GM18526 (cell line): ENCODE data around the gene ZNF146.

ENCODE experiments used
- POLR2A ChIP-seq: IDR thresholded peaks from 3 replicates; pipeline ENCODE4 v1.6.1; 2011; ENCODE audit not compliant: insufficient read length; ENCODE audit errors: extremely low read depth

Gene ZNF146

DNA sequence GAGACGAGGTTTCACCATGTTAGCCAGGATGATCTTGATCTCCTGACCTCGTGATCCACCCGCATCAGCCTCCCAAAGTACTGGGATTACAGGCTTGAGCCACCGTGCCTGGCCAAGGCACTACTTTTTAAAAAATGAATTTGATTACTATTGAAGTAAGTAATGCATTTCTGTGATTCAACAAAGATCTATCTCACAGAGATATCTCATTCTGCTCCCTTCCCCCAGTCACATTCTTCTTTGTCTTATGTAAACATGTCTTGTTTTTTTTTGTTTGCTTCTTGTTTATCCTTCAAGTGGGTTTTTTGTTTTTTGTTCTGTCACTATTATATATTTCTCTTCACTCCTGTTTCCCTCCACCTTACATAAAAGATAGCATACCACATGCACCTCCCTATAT, 6.6 kb downstream of the ZNF146 start:
- TF ChIP-seq POLR2A, result no peak

DNA sequence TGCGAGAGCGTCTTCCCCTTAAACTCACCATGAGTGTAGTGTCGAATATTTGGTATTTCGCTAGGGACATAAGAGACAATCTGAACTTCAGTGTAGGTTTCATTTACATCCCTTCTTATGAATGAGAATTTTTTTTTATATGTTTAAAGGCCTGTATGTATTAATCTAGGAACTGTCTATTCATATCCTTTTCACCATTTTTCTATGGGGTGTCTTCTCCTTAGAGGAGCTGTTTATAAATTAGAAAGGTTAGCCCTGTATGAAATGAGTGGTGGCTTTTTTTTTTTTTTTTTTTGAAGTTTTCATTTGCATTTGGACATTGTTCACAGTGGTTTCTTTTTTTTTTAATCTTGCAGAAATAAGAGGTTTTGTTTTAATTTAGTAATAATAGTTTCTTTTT, 7.6 kb downstream of the ZNF146 start:
- TF ChIP-seq POLR2A, result no peak

GRCh38 chr19:36225219-36225892, 10.4 kb downstream of the ZNF146 start:
- no peak for TF ChIP-seq POLR2A

- TF ChIP-seq POLR2A, result no peak
These were observed 21.5 kb downstream of the ZNF146 start for GRCh38 chr19:36236304-36236945.

GRCh38 chr19:36236946-36237310, 22.0 kb downstream of the ZNF146 start:
- TF ChIP-seq POLR2A, result no peak

DNA sequence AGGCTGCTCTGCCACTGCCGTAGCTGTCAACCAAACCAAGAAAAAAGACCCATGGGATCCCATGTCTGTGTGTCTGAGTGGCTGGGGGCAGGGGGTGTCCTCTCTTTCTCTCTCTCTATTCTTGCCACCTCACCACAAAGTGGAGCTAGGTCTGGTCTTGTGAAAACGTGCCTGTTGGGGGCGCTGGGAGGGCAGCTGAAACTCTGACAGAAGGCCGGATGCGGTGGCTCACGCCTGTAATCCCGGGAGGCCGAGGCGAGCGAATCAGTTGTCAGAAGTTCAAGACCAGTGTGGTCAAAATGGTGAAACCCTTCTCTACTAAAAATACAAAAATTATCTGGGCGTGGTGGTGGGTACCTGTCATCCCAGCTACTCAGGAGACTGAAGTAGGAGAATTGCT, 29.2 kb downstream of the ZNF146 start:
- no peak for TF ChIP-seq POLR2A

DNA sequence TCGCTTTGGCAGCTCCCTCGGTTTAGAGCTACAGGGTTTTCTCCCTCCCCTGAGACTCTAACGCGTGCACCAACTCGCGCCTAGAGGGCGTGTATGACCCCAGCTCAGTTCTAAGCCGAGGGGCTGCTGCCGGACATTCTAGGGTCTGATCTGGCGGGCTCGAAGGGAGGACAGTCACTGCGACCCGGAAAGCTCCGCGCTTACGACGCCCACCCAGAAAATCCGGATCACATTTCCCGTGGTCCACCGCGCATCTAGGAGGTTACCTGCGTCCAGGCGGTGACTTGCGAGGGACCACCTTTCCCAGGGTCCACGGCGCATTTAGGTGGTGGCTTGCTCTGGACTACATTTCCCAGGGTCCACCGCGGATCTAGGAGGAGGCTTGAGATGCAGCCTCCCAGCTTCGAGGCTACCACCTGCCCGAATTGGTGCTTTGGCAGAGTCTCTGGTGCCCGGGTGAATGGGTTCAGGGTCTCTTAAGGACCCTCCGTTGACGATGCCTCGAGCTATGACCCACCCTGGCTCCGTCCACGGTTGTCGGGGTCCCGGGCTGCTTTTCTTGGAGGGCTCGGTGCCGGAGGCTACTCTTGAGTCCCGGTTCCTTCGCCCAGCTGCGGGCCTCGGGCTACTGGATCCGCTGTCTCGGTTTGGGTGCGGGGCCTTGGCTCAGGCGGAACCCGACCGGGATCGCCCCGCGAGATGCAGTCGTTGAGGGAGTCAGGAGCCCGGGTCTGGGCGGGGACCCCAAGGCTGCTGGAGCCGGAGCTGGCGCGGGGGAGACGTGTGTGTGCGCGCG, 30.5 kb downstream of the ZNF146 start:
- no peak for TF ChIP-seq POLR2A

DNA sequence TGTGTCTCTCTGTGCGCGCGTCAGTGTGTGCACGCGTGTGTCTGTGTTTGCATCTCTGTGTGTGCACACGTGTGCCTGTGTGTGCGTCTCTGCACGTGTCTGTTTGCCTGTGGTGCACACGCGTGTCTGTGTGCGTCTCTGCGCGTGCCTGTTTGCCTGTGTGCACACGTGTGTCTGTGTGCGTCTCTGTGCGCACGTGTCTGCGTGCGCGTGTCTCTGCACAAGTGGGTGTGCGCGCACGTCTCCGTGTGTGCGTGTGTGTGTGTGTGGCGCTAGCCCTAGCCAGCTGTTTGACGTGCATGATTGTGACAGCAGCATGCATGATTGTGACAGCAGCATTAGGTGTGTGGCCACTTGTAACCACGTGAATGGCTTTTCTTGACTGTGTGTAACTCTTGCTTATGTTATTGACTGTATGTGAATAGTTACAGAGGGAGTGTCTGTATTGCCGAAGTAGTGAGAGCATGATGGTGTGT, 31.1 kb downstream of the ZNF146 start:
- TF ChIP-seq POLR2A, result no peak

DNA sequence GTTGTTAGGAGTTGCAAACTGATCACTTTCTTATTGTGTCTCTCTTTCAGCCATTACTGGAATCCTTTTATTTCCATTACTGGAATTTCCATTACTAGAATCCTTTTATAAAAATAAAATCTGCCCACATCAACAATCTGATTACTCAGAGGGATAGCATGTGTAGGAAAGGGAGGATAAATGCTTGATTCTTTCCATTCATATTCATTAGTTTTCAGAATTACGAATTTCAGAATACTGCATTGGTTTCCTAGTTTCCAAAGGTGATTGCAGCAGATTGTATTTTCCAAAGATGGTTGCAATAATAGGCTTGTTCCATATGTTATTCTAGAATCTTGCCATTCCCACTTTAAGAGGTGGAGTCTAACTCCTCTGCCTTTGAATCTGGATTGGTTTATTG, 37.1 kb downstream of the ZNF146 start:
- no peak for TF ChIP-seq POLR2A

DNA sequence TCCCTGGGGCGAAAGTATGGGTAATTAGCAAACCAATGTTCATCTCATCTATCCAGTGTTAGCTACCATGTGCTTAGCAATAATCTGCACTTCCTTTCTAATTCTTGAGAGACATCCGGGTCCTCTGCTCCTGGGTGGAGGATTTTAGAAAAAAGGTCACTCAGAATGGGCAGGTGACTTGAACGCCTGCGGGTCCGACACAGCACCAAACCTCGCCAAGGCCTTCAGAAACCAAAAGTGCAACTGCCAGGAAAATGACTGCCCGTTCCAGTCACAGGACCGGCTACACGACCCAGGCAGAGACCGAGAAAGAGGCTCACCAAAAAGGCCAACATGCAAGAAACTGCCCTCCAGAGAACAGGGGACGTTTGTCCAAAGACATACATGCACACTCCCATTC, 39.9 kb downstream of the ZNF146 start:
- no peak for TF ChIP-seq POLR2A

DNA sequence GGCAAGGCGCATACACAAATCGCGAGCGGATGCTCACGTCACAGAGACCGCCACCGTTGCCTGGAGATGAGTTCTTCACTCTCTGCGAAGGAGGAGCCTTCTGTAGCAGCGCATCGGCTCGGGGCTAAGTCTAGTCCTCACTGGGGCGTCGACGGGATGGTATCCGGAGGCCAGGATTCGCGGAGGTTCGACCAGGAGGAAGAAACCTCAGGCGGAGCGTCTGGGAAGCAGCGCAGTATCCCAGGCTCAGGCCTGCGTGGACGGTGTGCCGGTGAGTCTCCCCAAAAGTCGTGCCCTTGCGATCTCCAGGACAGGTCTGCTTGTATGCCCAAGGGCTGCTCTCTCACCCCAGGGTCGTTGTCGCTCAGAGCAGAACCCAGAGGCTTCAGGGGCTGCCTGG, 40.4 kb downstream of the ZNF146 start:
- no peak for TF ChIP-seq POLR2A

DNA sequence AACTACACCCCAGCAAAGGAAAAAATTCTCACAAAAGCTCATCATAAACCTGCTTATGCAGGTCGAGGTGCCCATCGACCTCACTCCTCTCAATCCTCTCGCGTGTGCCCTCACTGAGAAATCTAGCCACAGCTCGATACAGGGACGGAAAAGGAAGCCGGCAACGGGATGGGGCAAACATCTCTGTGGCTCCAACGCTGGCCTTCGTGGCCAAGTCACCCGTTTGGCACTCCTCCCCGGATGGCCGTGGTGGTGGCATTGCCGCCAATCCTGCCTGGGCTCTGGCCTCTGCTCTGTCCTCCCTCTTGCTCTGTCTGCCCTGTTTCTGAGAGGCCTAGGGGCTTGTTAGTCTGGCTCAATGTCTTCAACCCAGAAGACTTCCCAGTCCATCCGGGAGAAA, 41.2 kb downstream of the ZNF146 start:
- TF ChIP-seq POLR2A, result no peak

GRCh38 chr19:36256853-36257519, 42.1 kb downstream of the ZNF146 start:
- no peak for TF ChIP-seq POLR2A

- no peak for TF ChIP-seq POLR2A
These were observed 42.6 kb downstream of the ZNF146 start for GRCh38 chr19:36257520-36257876.

DNA sequence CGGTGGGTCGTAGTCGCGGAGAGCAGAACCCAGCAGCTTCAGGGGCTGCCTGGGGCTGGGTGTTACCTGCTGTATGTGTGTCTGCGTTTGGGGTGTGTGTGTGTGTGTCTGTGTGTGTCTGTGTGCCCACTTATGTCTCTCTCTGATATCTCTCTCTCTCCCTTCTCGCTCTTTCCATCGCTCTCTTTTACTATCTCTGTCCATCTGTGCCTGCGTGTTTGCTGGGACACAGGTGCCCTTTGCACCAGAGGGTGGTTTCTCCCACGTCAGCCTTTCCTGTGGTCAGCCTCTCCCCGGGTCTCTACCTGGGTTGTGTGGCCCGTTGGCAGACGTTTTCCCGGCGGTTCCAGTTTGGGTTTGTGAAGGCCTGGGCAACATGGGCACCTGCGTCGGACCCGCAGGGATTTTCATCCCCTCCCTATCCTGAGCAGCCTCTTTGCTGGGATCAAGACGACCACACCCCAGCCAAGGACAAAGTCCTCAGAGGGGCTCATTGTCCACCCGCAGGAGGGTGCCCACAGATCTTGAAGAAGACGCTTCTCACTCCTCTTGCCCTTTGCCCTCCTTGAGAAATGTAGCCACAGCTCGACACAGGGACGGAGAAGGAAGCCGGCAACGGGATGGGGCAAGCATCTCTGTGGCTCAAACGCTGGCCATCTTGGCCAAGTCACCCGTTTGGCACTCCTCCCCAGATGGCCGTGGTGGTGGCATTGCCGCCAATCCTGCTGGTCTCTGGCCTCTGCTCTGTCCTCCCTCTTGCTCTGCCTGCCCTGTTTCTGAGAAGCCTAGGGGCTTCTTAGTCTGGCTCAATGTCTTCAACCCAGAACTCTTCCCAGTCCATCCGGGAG, 43.3 kb downstream of the ZNF146 start:
- no peak for TF ChIP-seq POLR2A

- no peak for TF ChIP-seq POLR2A
These were observed 44.3 kb downstream of the ZNF146 start for GRCh38 chr19:36259211-36259610.
